ENCODE data around the gene SLC22A17.
A peak's percentile ranks its signal among the peaks of the same experiment; 100 is the strongest.
"Not testable (repeated sequence)": the region's sequence is repeated elsewhere in the genome, so short reads cannot be mapped to it uniquely, and the experiment has no call there.

Gene SLC22A17

DNA sequence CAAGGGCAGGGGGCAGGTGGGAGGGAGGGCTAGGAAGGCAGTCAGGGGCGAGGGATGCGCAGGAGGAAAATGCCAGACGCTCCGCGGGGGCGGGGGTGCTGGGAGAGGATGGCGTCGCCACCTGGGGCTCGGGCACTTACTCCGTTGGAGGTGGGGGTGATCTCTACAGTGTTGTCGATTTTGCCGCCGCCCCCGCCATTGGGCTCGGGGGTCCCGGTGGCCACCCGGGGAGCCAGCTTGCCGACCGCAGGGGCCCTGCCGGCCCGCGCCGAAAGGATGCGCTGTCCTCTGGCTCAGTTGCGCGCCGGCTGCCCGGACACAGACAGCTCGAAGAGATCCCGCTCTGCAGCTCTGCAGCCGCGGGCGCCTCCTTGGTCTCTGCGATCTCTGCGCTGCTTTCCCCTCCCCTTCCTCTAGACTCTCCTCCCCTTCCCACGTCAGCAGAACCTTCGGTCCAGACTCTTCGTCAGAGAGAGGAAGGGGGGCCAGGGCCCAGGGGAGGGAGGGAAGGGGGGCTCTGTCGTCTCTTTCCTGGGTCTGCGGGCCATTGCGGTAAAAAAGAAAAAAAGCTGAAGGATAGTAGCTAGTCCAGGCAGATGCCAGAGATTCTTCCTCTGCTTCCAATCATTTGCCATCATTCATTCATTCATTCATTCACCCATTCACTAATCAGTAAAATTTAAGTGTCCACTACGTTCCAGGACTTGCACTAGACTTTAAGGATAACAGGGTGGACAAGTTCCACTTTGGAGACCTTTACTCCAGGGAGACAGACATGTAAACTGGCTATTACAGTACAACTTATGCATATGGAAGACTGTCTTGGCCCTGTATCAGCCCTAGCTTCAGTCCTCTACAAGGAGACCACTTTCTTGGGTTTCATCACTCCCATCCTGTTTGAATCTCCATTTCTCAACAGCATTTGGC is at the start of gene SLC22A17:
Gene SLC22A17 (minus strand): TSS at position 382 of the 927 bp plus-strand sequence.
- H3K4me3 ChIP-seq (ENCODE audit: low read depth, low read length) = peak within 1 kb of the TSS; percentile 73
- TF ChIP-seq, protein P1, sequence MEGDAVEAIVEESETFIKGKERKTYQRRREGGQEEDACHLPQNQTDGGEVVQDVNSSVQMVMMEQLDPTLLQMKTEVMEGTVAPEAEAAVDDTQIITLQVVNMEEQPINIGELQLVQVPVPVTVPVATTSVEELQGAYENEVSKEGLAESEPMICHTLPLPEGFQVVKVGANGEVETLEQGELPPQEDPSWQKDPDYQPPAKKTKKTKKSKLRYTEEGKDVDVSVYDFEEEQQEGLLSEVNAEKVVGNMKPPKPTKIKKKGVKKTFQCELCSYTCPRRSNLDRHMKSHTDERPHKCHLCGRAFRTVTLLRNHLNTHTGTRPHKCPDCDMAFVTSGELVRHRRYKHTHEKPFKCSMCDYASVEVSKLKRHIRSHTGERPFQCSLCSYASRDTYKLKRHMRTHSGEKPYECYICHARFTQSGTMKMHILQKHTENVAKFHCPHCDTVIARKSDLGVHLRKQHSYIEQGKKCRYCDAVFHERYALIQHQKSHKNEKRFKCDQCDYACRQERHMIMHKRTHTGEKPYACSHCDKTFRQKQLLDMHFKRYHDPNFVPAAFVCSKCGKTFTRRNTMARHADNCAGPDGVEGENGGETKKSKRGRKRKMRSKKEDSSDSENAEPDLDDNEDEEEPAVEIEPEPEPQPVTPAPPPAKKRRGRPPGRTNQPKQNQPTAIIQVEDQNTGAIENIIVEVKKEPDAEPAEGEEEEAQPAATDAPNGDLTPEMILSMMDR (IDR thresholded peaks at IDR 0.05; ENCODE audit: low read depth, low read length) = no peak

DNA sequence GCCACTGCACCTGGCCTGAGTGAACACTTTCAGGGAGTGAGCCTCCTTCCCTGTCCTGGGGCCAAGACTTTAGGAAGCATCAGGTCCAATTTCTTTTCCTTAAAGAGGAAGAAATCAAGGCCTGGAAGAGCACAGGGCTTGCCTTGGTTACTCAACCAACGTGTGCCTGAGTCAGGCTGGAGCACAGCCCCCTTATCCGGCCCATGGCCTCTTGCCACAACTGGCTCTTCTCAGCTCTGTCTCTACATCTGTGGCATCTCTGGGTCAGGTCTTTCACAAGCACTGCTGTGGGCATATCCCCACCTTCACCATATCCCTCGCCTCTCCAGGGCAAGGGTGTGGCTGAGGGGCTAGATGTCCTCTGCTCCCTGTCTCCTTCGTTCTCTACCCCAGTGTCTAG is 48.6 kb upstream of the SLC22A17 start:
- TF ChIP-seq, protein P1 (IDR thresholded peaks at IDR 0.05; ENCODE audit: low read depth, low read length) = no peak
- no peak overlapping the region for H3K4me3 ChIP-seq (ENCODE audit: low read depth, low read length)

DNA sequence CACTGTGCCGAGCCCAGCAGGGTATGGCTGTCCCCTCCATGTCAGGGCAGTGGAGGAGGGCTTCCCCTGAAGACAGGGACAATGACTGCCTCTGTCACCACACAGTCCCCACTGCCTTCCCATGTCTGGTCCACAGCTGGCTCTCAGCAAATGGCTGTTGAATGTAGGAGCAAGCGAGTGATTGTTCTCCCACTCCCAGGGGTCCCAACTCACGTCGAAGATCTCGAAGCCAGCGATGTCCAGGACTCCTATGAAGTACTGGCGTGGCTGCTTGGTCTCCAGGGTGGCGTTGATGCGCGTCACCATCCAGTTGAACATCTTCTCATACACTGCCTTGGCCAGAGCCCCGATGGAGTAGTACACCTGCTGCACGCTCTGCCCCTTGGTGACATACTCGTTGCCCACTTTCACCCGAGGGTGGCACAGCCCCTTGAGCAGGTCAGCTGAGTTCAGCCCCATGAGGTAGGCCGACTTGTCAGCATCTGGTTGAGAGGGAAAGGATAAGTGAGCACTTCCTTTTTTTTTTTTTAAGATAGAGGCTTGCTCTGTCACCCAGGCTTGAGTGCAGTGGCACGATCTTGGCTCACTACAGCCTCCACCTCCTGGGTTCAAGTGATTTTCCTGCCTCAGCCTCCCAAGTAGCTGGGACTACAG is 47.9 kb upstream of the SLC22A17 start:
- H3K4me3 ChIP-seq (ENCODE audit: low read depth, low read length) = not testable (repeated sequence)

DNA sequence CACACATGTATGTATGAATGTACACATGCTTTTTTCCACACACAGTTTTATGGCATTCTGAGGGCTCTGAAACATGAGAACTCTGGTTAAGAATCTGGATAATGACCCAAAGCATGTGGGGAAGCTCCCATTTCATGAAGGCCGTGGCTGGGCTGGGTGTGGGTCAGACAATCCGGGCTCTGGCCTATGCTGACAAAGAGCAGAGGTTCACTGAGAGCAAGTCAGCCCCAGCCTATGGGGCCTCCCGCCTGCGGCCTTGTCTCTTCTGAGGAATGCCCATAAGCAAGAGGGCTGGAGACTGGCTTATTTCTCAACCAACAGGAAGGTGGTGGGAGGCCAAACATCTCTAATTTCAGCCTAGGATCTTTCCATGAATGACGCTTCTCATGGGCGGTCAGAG is 46.9 kb upstream of the SLC22A17 start:
- H3K4me3 ChIP-seq (ENCODE audit: low read depth, low read length) = no peak overlapping the region
- TF ChIP-seq, protein P1 (IDR thresholded peaks at IDR 0.05; ENCODE audit: low read depth, low read length) = no peak

DNA sequence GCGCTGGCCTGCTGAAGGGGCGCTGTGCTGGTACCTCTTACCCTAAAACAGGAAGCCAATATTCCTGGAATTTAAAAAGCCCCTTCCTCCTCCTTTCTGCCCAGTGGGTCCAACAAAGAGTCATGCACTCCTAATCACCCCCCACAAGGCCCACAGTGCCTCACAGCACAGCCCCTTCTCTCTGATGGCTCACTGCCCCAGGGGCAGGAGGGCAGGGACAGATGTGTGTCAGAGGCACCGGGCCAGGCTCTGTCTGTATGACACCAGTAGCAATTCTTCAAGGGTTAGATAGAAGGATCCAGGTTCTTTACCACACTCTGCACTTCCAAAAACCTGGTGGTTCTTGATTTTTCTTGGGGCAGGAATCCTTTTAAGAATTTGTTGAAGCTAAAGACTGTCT is 46.4 kb upstream of the SLC22A17 start:
- no peak overlapping the region for H3K4me3 ChIP-seq (ENCODE audit: low read depth, low read length)

DNA sequence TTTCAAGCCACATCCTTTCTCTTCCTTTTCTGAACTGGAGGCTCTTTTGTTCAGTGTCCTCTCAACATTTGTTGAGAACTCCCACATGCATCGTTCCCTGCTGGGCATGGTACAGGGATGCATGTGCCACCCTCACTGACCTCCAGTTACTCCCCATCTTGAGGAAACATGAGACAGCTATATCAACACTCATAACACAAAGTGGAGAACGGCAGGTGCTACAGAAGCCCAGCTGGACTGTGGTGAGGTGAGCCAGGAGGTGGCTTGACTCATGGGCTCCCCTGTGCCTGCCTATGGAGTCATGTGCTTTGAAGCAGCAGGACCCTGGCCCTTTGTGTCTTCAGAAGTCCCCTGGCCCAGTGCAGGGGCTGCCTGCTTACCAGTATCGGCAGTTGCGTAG is 45.7 kb upstream of the SLC22A17 start:
- H3K4me3 ChIP-seq (ENCODE audit: low read depth, low read length) = no peak overlapping the region
- TF ChIP-seq, protein P1 (IDR thresholded peaks at IDR 0.05; ENCODE audit: low read depth, low read length) = no peak

More for the DNA sequence above, 46.4 kb upstream of the SLC22A17 start:
- TF ChIP-seq, protein P1 (IDR thresholded peaks at IDR 0.05; ENCODE audit: low read depth, low read length) = no peak

DNA sequence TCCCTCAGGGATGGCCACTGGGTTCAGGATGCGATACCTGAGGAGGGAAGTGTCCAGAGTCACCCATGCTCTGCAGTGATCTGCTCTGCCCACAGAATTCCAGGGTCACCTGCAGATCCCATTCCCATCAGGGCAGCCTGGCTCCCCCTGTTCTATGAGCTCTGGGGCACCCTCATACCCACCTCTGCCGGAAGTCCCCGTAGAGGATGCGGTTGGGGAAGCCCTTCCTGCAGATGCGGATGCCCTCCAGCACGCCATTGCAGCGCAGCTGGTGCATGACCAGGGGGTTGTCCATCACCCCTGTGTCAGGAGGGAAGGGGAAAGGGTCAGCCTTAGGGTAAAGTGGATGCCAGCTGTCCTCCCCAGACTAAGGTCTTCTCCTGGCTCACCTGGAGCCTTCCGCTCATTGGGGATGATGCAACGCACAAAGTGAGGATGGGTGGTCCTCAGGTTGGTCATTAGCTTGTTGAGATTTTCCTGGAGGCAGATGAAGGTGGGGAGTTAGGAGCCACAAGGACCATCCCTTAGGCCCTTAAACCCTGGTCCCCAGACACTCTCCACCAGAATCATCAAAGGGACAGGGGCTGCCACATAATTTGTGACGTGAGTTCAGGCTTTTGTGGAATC is 44.2 kb upstream of the SLC22A17 start:
- TF ChIP-seq, protein P1 (IDR thresholded peaks at IDR 0.05; ENCODE audit: low read depth, low read length) = no peak

More for the DNA sequence above, 44.2 kb upstream of the SLC22A17 start:
- no peak overlapping the region for H3K4me3 ChIP-seq (ENCODE audit: low read depth, low read length)

Data from WI38 (cell line).